ENCODE results near the gene ZNF48.

DNA sequence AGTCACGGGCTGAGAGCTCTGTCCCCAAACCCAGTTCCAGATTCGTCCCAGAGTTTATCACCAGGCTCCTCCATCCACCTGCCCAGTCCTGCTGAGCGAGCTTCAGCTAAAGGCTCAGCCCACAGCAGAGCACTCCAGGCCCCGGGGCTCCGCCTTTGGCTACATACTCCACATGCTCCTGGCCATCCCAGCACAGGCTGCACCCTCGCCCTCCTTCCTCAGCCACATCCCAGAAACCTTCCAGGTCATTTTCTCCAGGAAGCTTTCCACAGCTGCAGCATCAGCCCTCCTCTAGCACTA lies 35.4 kb upstream of the ZNF48 start:
- TF ChIP-seq, protein P1, sequence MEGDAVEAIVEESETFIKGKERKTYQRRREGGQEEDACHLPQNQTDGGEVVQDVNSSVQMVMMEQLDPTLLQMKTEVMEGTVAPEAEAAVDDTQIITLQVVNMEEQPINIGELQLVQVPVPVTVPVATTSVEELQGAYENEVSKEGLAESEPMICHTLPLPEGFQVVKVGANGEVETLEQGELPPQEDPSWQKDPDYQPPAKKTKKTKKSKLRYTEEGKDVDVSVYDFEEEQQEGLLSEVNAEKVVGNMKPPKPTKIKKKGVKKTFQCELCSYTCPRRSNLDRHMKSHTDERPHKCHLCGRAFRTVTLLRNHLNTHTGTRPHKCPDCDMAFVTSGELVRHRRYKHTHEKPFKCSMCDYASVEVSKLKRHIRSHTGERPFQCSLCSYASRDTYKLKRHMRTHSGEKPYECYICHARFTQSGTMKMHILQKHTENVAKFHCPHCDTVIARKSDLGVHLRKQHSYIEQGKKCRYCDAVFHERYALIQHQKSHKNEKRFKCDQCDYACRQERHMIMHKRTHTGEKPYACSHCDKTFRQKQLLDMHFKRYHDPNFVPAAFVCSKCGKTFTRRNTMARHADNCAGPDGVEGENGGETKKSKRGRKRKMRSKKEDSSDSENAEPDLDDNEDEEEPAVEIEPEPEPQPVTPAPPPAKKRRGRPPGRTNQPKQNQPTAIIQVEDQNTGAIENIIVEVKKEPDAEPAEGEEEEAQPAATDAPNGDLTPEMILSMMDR (conservative IDR thresholded peaks at IDR 0.05; ENCODE audit: low read length): no peak
- TF ChIP-seq EZH2phosphoT487 (IDR thresholded peaks at IDR 0.05; ENCODE audit: borderline replicate concordance, low read depth, low read length): no peak

Data from OCI-LY7 (cell line).